ENCODE results near the gene CARD14. TPM values are rescaled to one million over a fixed set of nuclear protein-coding genes. Genes with fewer than 3 reads are reported as not detected.

Gene CARD14
- polyA plus RNA-seq, 1 donor (not counting 4 experiments of a cell fraction or from before 2014, with no cell fraction given), result 0.49 TPM

DNA sequence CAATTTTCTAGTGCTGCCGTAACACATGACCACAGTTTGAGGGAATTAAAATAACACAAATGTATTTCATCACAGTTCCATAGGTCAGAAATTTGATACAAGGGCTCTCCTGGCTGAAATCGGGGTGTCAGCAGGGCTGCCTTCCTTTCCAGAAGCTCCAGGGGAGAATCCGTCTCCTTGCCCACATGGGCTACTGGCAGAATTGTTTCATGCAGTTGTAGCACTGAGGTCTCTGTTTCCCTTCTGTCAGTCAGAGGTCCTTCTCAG, 43.4 kb upstream of the CARD14 start:
- Histone ChIP-seq H3K4me1 (ENCODE audit: control insufficient read depth, extremely low read depth, insufficient read depth, low read length) (peaks cover 11% of the 10 kb centered on the region), H3K79me2 (ENCODE audit: control insufficient read depth, insufficient read depth, low read length) (no peaks in the 10 kb centered on the region), H3K4me3 (ENCODE audit: control insufficient read depth in 2 of 3, extremely low read depth in 1 of 3, insufficient read depth in 2 of 3, low read depth in 1 of 3, low read length in 3 of 3) (no peak overlapping the region), H3K4me2 (ENCODE audit: control insufficient read depth, extremely low read depth, insufficient read depth, low read depth, low read length) (no peak overlapping the region), H3K9me1 (ENCODE audit: control insufficient read depth, extremely low read depth, insufficient read depth, low read length) (no peaks in the 10 kb centered on the region), H2AFZ (ENCODE audit: control insufficient read depth, low read length) (no peak overlapping the region), H4K20me1 (ENCODE audit: control insufficient read depth, extremely low read depth, insufficient read depth, low read length) (no peaks in the 10 kb centered on the region), H3K9me3 (ENCODE audit: control insufficient read depth, low read depth, low read length) (no peaks in the 10 kb centered on the region), H3K27ac (ENCODE audit: control insufficient read depth, insufficient read depth, low read length) (no peak overlapping the region), H3K36me3 (ENCODE audit: control insufficient read depth in 2 of 2, extremely low read depth in 1 of 2, insufficient read depth in 2 of 2, low read length in 2 of 2) (no peaks in the 10 kb centered on the region), H3K27me3 (ENCODE audit: control insufficient read depth, extremely low read depth, insufficient read depth, low read length) (no peaks in the 10 kb centered on the region), H3K9ac (ENCODE audit: control insufficient read depth, extremely low read depth, insufficient read depth, low read length) (no peak overlapping the region)
- no peak for TF ChIP-seq EZH2 (IDR thresholded peaks at IDR 0.05; ENCODE audit: low read length)
- no peak for TF ChIP-seq CTCF (optimal IDR thresholded peaks at IDR 0.05 in 1 of 3, IDR thresholded peaks at IDR 0.05 in 1 of 3, conservative IDR thresholded peaks at IDR 0.05 in 1 of 3; ENCODE audit: extremely low read depth in 1 of 3, insufficient read depth in 2 of 3, low read length in 3 of 3)
- dilution Hi-C loops (cut with MboI; ENCODE audit: extremely low pct_ligation_motif_present, low sequenced_read_pairs), result no loop called here
- FAIRE-seq (no peak), DNase-seq (ENCODE audit: low read depth, low spot score) (no peak)

- no peak for FAIRE-seq
Measured at GRCh38 chr17:80129006-80129565, 40.7 kb upstream of the CARD14 start.

More at GRCh38 chr17:80129006-80129565, 40.7 kb upstream of the CARD14 start:
- Histone ChIP-seq H3K9me3 (ENCODE audit: control insufficient read depth, low read depth, low read length) (no peaks in the 10 kb centered on the region), H3K79me2 (ENCODE audit: control insufficient read depth, insufficient read depth, low read length) (no peaks in the 10 kb centered on the region), H3K9ac (ENCODE audit: control insufficient read depth, extremely low read depth, insufficient read depth, low read length) (no peak overlapping the region), H3K27ac (ENCODE audit: control insufficient read depth, insufficient read depth, low read length) (no peak overlapping the region), H4K20me1 (ENCODE audit: control insufficient read depth, extremely low read depth, insufficient read depth, low read length) (no peaks in the 10 kb centered on the region), H2AFZ (ENCODE audit: control insufficient read depth, low read length) (no peak overlapping the region), H3K36me3 (ENCODE audit: control insufficient read depth in 2 of 2, extremely low read depth in 1 of 2, insufficient read depth in 2 of 2, low read length in 2 of 2) (peaks cover 2 to 10% of the 10 kb centered on the region in 2 experiments), H3K4me2 (ENCODE audit: control insufficient read depth, extremely low read depth, insufficient read depth, low read depth, low read length) (no peak overlapping the region), H3K27me3 (ENCODE audit: control insufficient read depth, extremely low read depth, insufficient read depth, low read length) (no peaks in the 10 kb centered on the region), H3K9me1 (ENCODE audit: control insufficient read depth, extremely low read depth, insufficient read depth, low read length) (no peaks in the 10 kb centered on the region), H3K4me3 (ENCODE audit: control insufficient read depth in 2 of 3, extremely low read depth in 1 of 3, insufficient read depth in 2 of 3, low read depth in 1 of 3, low read length in 3 of 3) (no peak overlapping the region), H3K4me1 (ENCODE audit: control insufficient read depth, extremely low read depth, insufficient read depth, low read length) (peaks cover 7% of the 10 kb centered on the region)
- TF ChIP-seq CTCF (optimal IDR thresholded peaks at IDR 0.05 in 1 of 3, IDR thresholded peaks at IDR 0.05 in 1 of 3, conservative IDR thresholded peaks at IDR 0.05 in 1 of 3; ENCODE audit: extremely low read depth in 1 of 3, insufficient read depth in 2 of 3, low read length in 3 of 3), result no peak
- no peak for TF ChIP-seq EZH2 (IDR thresholded peaks at IDR 0.05; ENCODE audit: low read length)
- dilution Hi-C loops (cut with MboI; ENCODE audit: extremely low pct_ligation_motif_present, low sequenced_read_pairs), result no loop called here
- no peak for DNase-seq (ENCODE audit: low read depth, low spot score)

All from keratinocyte (primary cell).